HepG2 (cell line): Measurements from ENCODE around the gene SECTM1. TPM values are rescaled to one million over a fixed set of nuclear protein-coding genes. Genes with fewer than 3 reads are reported as not detected.

Experiments used
- ATAC-seq: fragments of 200-7000 bp; cut with Tn5 transposase; 3 replicates; pipeline ENCODE4 v1.9.1; 2020; ENCODE audit warnings: mild to moderate bottlenecking, moderate library complexity
- BruUV-seq: library from RNA; stranded (reverse); fragments of 400-500 nt; replicated peaks from 2 replicates; lab custom pipeline; 2021; lab: Mats Ljungman, UMichigan
- CTCF ChIA-PET: fragments of 300-600 bp; formaldehyde crosslinking; extraction: SDS; loops from one replicate; lab custom pipeline; 2021; ENCODE audit warnings: low total read pairs, inconsistent platforms, low intra/inter-chr PET ratio; lab: Yijun Ruan, JAX
- POLR2A ChIA-PET: fragments of 350-600 bp; sonication (Branson Sonifier 250); formaldehyde crosslinking; loops from one replicate; lab custom pipeline; 2020; ENCODE audit warnings: antibody characterized with exemption, inconsistent platforms; lab: Yijun Ruan, JAX
- DNase-seq: peaks from one replicate; pipeline ENCODE4 v3.0.0-alpha.2; 2015; ENCODE audit warnings: low spot score
- FAIRE-seq: peaks from 3 replicates; lab custom pipeline; 2011; peaks lifted over from hg19 to GRCh38; lab: Jason Lieb, UNC
- H2AFZ ChIP-seq: one replicate; pipeline ENCODE4 v1.6.1; 2011; ENCODE audit warnings: low read length, inconsistent platforms
- H3K27ac ChIP-seq: fragments of 300-600 bp; 3 replicates; pipeline ENCODE4 v1.8.0; 2011; ENCODE audit warnings: mixed run types, mild to moderate bottlenecking, mixed read lengths, low read length, inconsistent platforms; ENCODE audit not compliant: insufficient read depth; ENCODE audit errors: extremely low read length
- H3K27me3 ChIP-seq, 2 experiments: fragments of 200-600 bp in 1 of 2; 2 replicates in 1 of 2; 3 replicates in 1 of 2; pipeline versions ENCODE4 v1.6.0 to v1.8.0; 2011; ENCODE audit warnings: low read length in 2 of 2, mild to moderate bottlenecking in 2 of 2, moderate library complexity in 2 of 2, inconsistent platforms in 1 of 2; ENCODE audit not compliant: insufficient read depth in 2 of 2, control insufficient read depth in 1 of 2
- H3K36me3 ChIP-seq, 2 experiments: fragments of 200-600 bp in 1 of 2; replicated peaks in 1 of 2; 2 replicates in 1 of 2; 3 replicates in 1 of 2; pipeline versions ENCODE4 v1.5.1 to v1.8.0; 2011; ENCODE audit warnings: low read length in 2 of 2, inconsistent platforms in 1 of 2; ENCODE audit not compliant: insufficient read depth in 2 of 2, control insufficient read depth in 1 of 2
- H3K4me1 ChIP-seq: 2 replicates; pipeline ENCODE4 v1.5.1; 2012; ENCODE audit warnings: low read length, inconsistent platforms; ENCODE audit not compliant: insufficient read depth
- H3K4me2 ChIP-seq: 2 replicates; pipeline ENCODE4 v1.6.0; 2011; ENCODE audit warnings: low read depth, low read length, inconsistent platforms
- H3K4me3 ChIP-seq, 3 experiments: fragments of 200-600 bp in 1 of 3; sonication (generic), shearing (Covaris generic) in 1 of 3; replicated peaks in 1 of 3; 2 replicates each; pipeline ENCODE4 v1.5.1; 2011 to 2016; ENCODE audit warnings: low read length in 3 of 3, inconsistent platforms in 2 of 3, low read depth in 2 of 3, mild to moderate bottlenecking in 2 of 3, control low read depth in 1 of 3, mixed read lengths in 1 of 3; ENCODE audit not compliant: insufficient read depth in 1 of 3
- H3K79me2 ChIP-seq: one replicate; pipeline ENCODE4 v1.6.1; 2011; ENCODE audit warnings: low read length, inconsistent platforms; ENCODE audit not compliant: insufficient read depth
- H3K9ac ChIP-seq: 2 replicates; pipeline ENCODE4 v1.6.0; 2011; ENCODE audit warnings: mild to moderate bottlenecking, low read depth, low read length, inconsistent platforms; ENCODE audit not compliant: insufficient read depth
- H3K9me3 ChIP-seq: 2 replicates; pipeline ENCODE4 v1.5.1; 2012; ENCODE audit warnings: mild to moderate bottlenecking, low read length
- H4K20me1 ChIP-seq: 2 replicates; pipeline ENCODE4 v1.6.0; 2011; ENCODE audit warnings: inconsistent platforms, mild to moderate bottlenecking, low read length, moderate library complexity; ENCODE audit not compliant: insufficient read depth
- ARNTL ChIP-seq: sonication (generic); formaldehyde crosslinking; IDR thresholded peaks from 2 replicates; pipeline ENCODE4 v1.4.0; 2020; ENCODE audit warnings: mild to moderate bottlenecking, missing genetic modification reagents
- CBFB ChIP-seq: sonication (generic); formaldehyde crosslinking; IDR thresholded peaks from 2 replicates; pipeline ENCODE4 v1.4.0; 2020; ENCODE audit warnings: missing genetic modification reagents
- MIER2 ChIP-seq: IDR thresholded peaks from 2 replicates; pipeline ENCODE4 v1.6.1; 2016; ENCODE audit warnings: missing biosample characterization, missing genetic modification reagents
- PCBP1 ChIP-seq: fragments of 200-400 bp; formaldehyde crosslinking; IDR thresholded peaks from 2 replicates; pipeline ENCODE4 v1.6.1; 2017; ENCODE audit warnings: mild to moderate bottlenecking, low read depth, low read length, borderline replicate concordance
- RARG ChIP-seq: sonication (generic); formaldehyde crosslinking; IDR thresholded peaks from 2 replicates; pipeline ENCODE4 v1.4.0; 2020; ENCODE audit warnings: low read depth, mild to moderate bottlenecking, missing genetic modification reagents
- RBM39 ChIP-seq: fragments of 200-400 bp; formaldehyde crosslinking; IDR thresholded peaks from one replicate; pipeline ENCODE4 v1.6.1; 2018; ENCODE audit warnings: antibody characterized with exemption, mild to moderate bottlenecking, low read depth, low read length; ENCODE audit not compliant: poor library complexity, severe bottlenecking
- REL ChIP-seq: sonication (generic); formaldehyde crosslinking; conservative IDR thresholded peaks from 2 replicates; pipeline ENCODE4 v1.8.0; 2022; ENCODE audit warnings: mild to moderate bottlenecking, missing genetic modification reagents, moderate library complexity
- SMAD3 ChIP-seq: sonication (generic); formaldehyde crosslinking; IDR thresholded peaks from 2 replicates; pipeline ENCODE4 v1.4.0; 2020; ENCODE audit warnings: missing genetic modification reagents
- ZBTB7B ChIP-seq: sonication (generic); formaldehyde crosslinking; IDR thresholded peaks from 2 replicates; pipeline ENCODE4 v1.4.0; 2020; ENCODE audit warnings: missing genetic modification reagents
- ZFP90 ChIP-seq: sonication (generic); formaldehyde crosslinking; IDR thresholded peaks from 2 replicates; pipeline ENCODE4 v1.8.0; 2022; ENCODE audit warnings: missing genetic modification reagents, mild to moderate bottlenecking, inconsistent platforms, borderline replicate concordance
- ZNF562 ChIP-seq: sonication (generic); formaldehyde crosslinking; IDR thresholded peaks from 2 replicates; pipeline ENCODE4 v1.8.0; 2022; ENCODE audit warnings: missing genetic modification reagents, borderline replicate concordance
- ZNF572 ChIP-seq: sonication (generic); formaldehyde crosslinking; IDR thresholded peaks from 2 replicates; pipeline ENCODE4 v1.5.1; 2020; ENCODE audit warnings: mild to moderate bottlenecking, missing genetic modification reagents
- ZNF790 ChIP-seq: sonication (generic); formaldehyde crosslinking; IDR thresholded peaks from 2 replicates; pipeline ENCODE4 v1.8.0; 2022; ENCODE audit warnings: missing genetic modification reagents, mild to moderate bottlenecking, borderline replicate concordance
- ZNF839 ChIP-seq: sonication (generic); formaldehyde crosslinking; IDR thresholded peaks from 2 replicates; pipeline ENCODE4 v1.4.0; 2020; ENCODE audit warnings: missing genetic modification reagents, mild to moderate bottlenecking, borderline replicate concordance
- WGBS: methylation state at CpG from one replicate; pipeline ENCODE4 v1.1.6; 2017; ENCODE audit warnings: low lambda C conversion rate; 5-methylcytosine and 5-hydroxymethylcytosine counted together
- in situ Hi-C: cut with HindIII; loops from 2 replicates; pipeline ENCODE4 v1.10.0; 2017; ENCODE audit warnings: low pct_unique_long_range_greater_than_20kb; ENCODE audit not compliant: extremely low pct_ligation_motif_present
- intact Hi-C: fragments of 100-400 bp; cut with micrococcal nuclease; formaldehyde crosslinking; loops from one replicate; pipeline ENCODE4 v1.10.0; 2022; ENCODE audit not compliant: unreplicated experiment
- polyA plus RNA-seq, 8 experiments: library from polyadenylated mRNA; depleted of rRNA in 3 of 8; stranded (reverse) in 7 of 8; unstranded in 1 of 8; fragments of >200 nt; fragmentation: Illumina TruSeq in 4 of 8; extraction: Trizol in 4 of 8; gene quantifications; 2 replicates each; pipeline versions ENCODE4 v1.2.1 to v1.2.3, GENCODE V29; 2011 to 2016; ENCODE audit warnings: low read depth in 4 of 8, missing spikeins in 1 of 8, mixed read lengths in 1 of 8; ENCODE audit not compliant: insufficient read depth in 1 of 8
- total RNA-seq, 5 experiments: library from RNA; depleted of rRNA; stranded (reverse); fragments of >200 nt; fragmentation: Illumina TruSeq; extraction: Trizol; gene quantifications; 2 replicates each; pipeline ENCODE4 v1.2.3, GENCODE V29; 2016; ENCODE audit warnings: low read depth in 1 of 5
- TF ChIP-seq, protein P1 (sequence below): sonication (generic); formaldehyde crosslinking; IDR thresholded peaks from 2 replicates; pipeline ENCODE4 v1.5.1; 2020; ENCODE audit warnings: mild to moderate bottlenecking, moderate library complexity, missing genetic modification reagents
- TF ChIP-seq, protein P2 (sequence below), 2 experiments: sonication (generic) in 1 of 2; formaldehyde crosslinking in 1 of 2; IDR thresholded peaks; 2 replicates each; pipeline versions ENCODE4 v1.4.0 to v1.6.1; 2016 to 2020; ENCODE audit warnings: borderline replicate concordance in 1 of 2, low read depth in 1 of 2, mild to moderate bottlenecking in 1 of 2, missing genetic modification reagents in 1 of 2
- TF ChIP-seq, protein P3 (sequence below): sonication (generic); formaldehyde crosslinking; IDR thresholded peaks from 2 replicates; pipeline ENCODE4 v1.8.0; 2023; ENCODE audit warnings: mild to moderate bottlenecking, missing genetic modification reagents

SECTM1 gene
- total and polyA plus RNA-seq, 2 of the 13 experiments (the other 11 are each of a cell fraction or from before 2014, with no cell fraction given) = 3.5 to 5.3 TPM

DNA sequence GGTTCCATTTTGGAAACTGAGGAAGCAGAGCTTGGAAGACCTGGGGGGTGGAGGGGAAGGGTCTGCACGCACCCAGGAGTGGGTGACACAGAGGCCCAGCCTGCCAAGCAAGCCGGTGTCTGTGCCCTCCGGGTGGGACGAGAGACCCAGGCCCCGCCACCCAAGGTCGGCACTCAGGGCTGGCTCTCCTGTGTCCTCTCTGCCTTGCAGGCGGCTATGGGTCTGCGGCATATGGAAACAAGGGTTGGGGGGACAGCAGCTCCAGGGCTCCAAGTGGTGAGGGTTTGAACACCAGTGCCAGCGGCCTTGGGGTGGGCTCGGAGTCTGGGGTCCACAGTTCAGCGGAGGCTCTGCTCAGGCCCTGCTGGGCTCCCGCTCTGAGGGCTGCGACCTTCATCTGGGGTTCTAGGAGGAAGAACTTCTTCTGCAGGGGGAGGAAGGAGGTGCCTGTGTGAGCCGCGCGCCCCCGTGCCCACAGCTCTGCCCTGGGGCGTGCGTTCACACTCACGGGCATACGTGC, 11.6 kb downstream of the SECTM1 start:
- Histone ChIP-seq H3K9ac (no peak overlapping the region), H3K4me3 (peak overlapping the region in 1 of 3 experiments; percentile 71; a peak in 2 of 6 replicates), H4K20me1 (no peaks in the 10 kb centered on the region), H3K36me3 (no peaks in the 10 kb centered on the region), H3K4me1 (peaks cover 90% of the 10 kb centered on the region), H2AFZ (no peak overlapping the region), H3K9me3 (no peaks in the 10 kb centered on the region), H3K79me2 (no peaks in the 10 kb centered on the region), H3K27ac (no peak overlapping the region), H3K4me2 (peak overlapping the region; percentile 81), H3K27me3 (no peaks in the 10 kb centered on the region)
- 75% methylated on average over 9 of the region's 21 CpGs for WGBS
- in situ Hi-C loops = loop anchor here (5.0 kb wide), 1 partner anchor 80 kb away; no protein-coding TSS in a partner anchor
- ATAC-seq = no peak
- CTCF ChIA-PET = interaction anchor here (0.7 to 3.1 kb wide), 3 partner anchors 22 to 77 kb away, joined by 3 to 26 read pairs (median 13); no protein-coding TSS in a partner anchor
- no TSS peak for BruUV-seq
- no peak for FAIRE-seq
- no peak for DNase-seq
- intact Hi-C loops = loop anchor here (1.0 to 2.0 kb wide), 2 partner anchors 21 to 78 kb away; no protein-coding TSS in a partner anchor
- POLR2A ChIA-PET = interaction anchor here (1.5 to 20.8 kb wide), 3 partner anchors 9 to 30 kb away, joined by 3 to 270 read pairs (median 54); no protein-coding TSS in a partner anchor
- TF ChIP-seq MIER2 (CRISPR knock-in tag) (no peak), ARNTL (no peak), PCBP1 (peak; percentile 91; the same call in 1 of the 2 replicates), RBM39 (peak; percentile 24), ZNF572 (CRISPR knock-in tag) (0 out of 2 replicates have a peak, but pooled peaks have one; percentile 16), REL (CRISPR knock-in tag) (0 out of 2 replicates have a peak, but pooled peaks have one; percentile 12), ZNF562 (no peak), RARG (CRISPR knock-in tag) (no peak), ZBTB7B (CRISPR knock-in tag) (no peak), SMAD3 (CRISPR knock-in tag) (no peak), CBFB (CRISPR knock-in tag) (0 out of 2 replicates have a peak, but pooled peaks have one; percentile 29), ZNF790 (CRISPR knock-in tag) (no peak), ZNF839 (CRISPR knock-in tag) (no peak), ZFP90 (CRISPR knock-in tag) (no peak)
- TF ChIP-seq, protein P1, sequence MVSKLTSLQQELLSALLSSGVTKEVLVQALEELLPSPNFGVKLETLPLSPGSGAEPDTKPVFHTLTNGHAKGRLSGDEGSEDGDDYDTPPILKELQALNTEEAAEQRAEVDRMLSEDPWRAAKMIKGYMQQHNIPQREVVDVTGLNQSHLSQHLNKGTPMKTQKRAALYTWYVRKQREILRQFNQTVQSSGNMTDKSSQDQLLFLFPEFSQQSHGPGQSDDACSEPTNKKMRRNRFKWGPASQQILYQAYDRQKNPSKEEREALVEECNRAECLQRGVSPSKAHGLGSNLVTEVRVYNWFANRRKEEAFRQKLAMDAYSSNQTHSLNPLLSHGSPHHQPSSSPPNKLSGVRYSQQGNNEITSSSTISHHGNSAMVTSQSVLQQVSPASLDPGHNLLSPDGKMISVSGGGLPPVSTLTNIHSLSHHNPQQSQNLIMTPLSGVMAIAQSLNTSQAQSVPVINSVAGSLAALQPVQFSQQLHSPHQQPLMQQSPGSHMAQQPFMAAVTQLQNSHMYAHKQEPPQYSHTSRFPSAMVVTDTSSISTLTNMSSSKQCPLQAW (CRISPR knock-in tag) = 0 out of 2 replicates have a peak, but pooled peaks have one; percentile 6
- TF ChIP-seq, protein P2, sequence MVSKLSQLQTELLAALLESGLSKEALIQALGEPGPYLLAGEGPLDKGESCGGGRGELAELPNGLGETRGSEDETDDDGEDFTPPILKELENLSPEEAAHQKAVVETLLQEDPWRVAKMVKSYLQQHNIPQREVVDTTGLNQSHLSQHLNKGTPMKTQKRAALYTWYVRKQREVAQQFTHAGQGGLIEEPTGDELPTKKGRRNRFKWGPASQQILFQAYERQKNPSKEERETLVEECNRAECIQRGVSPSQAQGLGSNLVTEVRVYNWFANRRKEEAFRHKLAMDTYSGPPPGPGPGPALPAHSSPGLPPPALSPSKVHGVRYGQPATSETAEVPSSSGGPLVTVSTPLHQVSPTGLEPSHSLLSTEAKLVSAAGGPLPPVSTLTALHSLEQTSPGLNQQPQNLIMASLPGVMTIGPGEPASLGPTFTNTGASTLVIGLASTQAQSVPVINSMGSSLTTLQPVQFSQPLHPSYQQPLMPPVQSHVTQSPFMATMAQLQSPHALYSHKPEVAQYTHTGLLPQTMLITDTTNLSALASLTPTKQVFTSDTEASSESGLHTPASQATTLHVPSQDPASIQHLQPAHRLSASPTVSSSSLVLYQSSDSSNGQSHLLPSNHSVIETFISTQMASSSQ (IDR thresholded peaks at IDR 0.05; ENCODE audit: low read depth) = no peak
- TF ChIP-seq, protein P2 (CRISPR knock-in tag; IDR thresholded peaks at IDR 0.05; ENCODE audit: borderline replicate concordance) = no peak; the same call in 1 of the 2 replicates
- TF ChIP-seq, protein P3, sequence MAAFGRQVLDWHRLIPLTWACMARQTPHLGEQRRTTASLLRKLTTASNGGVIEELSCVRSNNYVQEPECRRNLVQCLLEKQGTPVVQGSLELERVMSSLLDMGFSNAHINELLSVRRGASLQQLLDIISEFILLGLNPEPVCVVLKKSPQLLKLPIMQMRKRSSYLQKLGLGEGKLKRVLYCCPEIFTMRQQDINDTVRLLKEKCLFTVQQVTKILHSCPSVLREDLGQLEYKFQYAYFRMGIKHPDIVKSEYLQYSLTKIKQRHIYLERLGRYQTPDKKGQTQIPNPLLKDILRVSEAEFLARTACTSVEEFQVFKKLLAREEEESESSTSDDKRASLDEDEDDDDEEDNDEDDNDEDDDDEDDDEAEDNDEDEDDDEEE (CRISPR knock-in tag) = 0 out of 2 replicates have a peak, but pooled peaks have one; percentile 12
